GM23338 (cell line): Measurements from ENCODE around the gene ABCD3. TPM values are rescaled to one million over a fixed set of nuclear protein-coding genes. Genes with fewer than 3 reads are reported as not detected.

ENCODE experiments used
- ATAC-seq: fragments of 200-7000 bp; cut with Tn5 transposase; 3 replicates; pipeline ENCODE4 v1.9.1; 2020
- DNase-seq: peaks from one replicate; pipeline ENCODE4 v3.0.0-alpha.2; 2015; ENCODE audit warnings: low spot score
- H2AFZ ChIP-seq: fragments of 200-600 bp; sonication (generic); 2 replicates; pipeline ENCODE4 v1.8.0; 2016; ENCODE audit warnings: antibody characterized with exemption, mild to moderate bottlenecking, moderate library complexity
- H3F3A ChIP-seq: fragments of 200-600 bp; sonication (generic); replicated peaks from 2 replicates; pipeline ENCODE4 v1.8.0; 2017; ENCODE audit warnings: antibody characterized with exemption, mixed run types, low read depth
- H3K27ac ChIP-seq: fragments of 200-600 bp; sonication (generic); 2 replicates; pipeline ENCODE4 v1.6.1; 2016; ENCODE audit warnings: low read depth
- H3K27me3 ChIP-seq: fragments of 200-600 bp; sonication (generic); 2 replicates; pipeline ENCODE4 v1.8.0; 2016; ENCODE audit warnings: mild to moderate bottlenecking, mixed run types, moderate library complexity; ENCODE audit not compliant: insufficient read depth
- H3K36me3 ChIP-seq: fragments of 200-600 bp; sonication (generic); 2 replicates; pipeline ENCODE4 v1.8.0; 2016; ENCODE audit warnings: mild to moderate bottlenecking; ENCODE audit not compliant: insufficient read depth
- H3K4me1 ChIP-seq: fragments of 200-600 bp; sonication (generic); 2 replicates; pipeline ENCODE4 v1.8.0; 2016; ENCODE audit warnings: mild to moderate bottlenecking, moderate library complexity; ENCODE audit not compliant: insufficient read depth
- H3K4me2 ChIP-seq: fragments of 200-600 bp; sonication (generic); 2 replicates; pipeline ENCODE4 v1.7.1; 2017; ENCODE audit warnings: mixed run types
- H3K4me3 ChIP-seq: fragments of 200-600 bp; sonication (generic); 2 replicates; pipeline ENCODE4 v1.6.1; 2016; ENCODE audit warnings: mixed run types
- H3K79me2 ChIP-seq: fragments of 200-600 bp; sonication (generic); replicated peaks from 2 replicates; pipeline ENCODE4 v1.8.0; 2017; ENCODE audit warnings: mild to moderate bottlenecking; ENCODE audit not compliant: insufficient read depth
- H3K9me2 ChIP-seq: fragments of 200-600 bp; sonication (generic); 2 replicates; pipeline ENCODE4 v1.8.0; 2017; ENCODE audit not compliant: insufficient read depth
- H4K20me1 ChIP-seq: fragments of 200-600 bp; sonication (generic); replicated peaks from 2 replicates; pipeline ENCODE4 v1.8.0; 2017; ENCODE audit warnings: mild to moderate bottlenecking; ENCODE audit not compliant: insufficient read depth
- H3K27ac Mint-ChIP-seq: 2 replicates; pipeline ENCODE4 v1.8.0; 2020; ENCODE audit warnings: inconsistent platforms, mild to moderate bottlenecking, moderate library complexity, mixed read lengths
- H3K27me3 Mint-ChIP-seq: 3 replicates; pipeline ENCODE4 v1.8.0; 2022; ENCODE audit warnings: low read depth, mild to moderate bottlenecking, moderate library complexity, mixed read lengths, inconsistent platforms; ENCODE audit not compliant: insufficient read depth, poor library complexity
- H3K36me3 Mint-ChIP-seq: 3 replicates; pipeline ENCODE4 v1.8.0; 2021; ENCODE audit warnings: low read depth, mild to moderate bottlenecking, inconsistent platforms, moderate library complexity, mixed read lengths
- H3K4me1 Mint-ChIP-seq: 3 replicates; pipeline ENCODE4 v1.8.0; 2020; ENCODE audit warnings: mild to moderate bottlenecking, inconsistent platforms, mixed read lengths
- H3K4me3 Mint-ChIP-seq: 3 replicates; pipeline ENCODE4 v1.8.0; 2021; ENCODE audit warnings: moderate library complexity, mild to moderate bottlenecking, inconsistent platforms, mixed read lengths
- H3K9me3 Mint-ChIP-seq: 3 replicates; pipeline ENCODE4 v1.8.0; 2020; ENCODE audit warnings: moderate library complexity, mild to moderate bottlenecking, inconsistent platforms, mixed read lengths
- CTCF ChIP-seq, 2 experiments: fragments of 200-600 bp in 1 of 2; sonication (generic) in 1 of 2; conservative IDR thresholded peaks; 2 replicates each; pipeline versions ENCODE4 v1.5.1 to v1.6.1; 2016 to 2017; ENCODE audit warnings: antibody characterized with exemption in 2 of 2, low read depth in 2 of 2, mild to moderate bottlenecking in 2 of 2, moderate library complexity in 1 of 2
- ETS1 ChIP-seq: IDR thresholded peaks from 2 replicates; pipeline ENCODE4 v1.6.1; 2016; ENCODE audit warnings: antibody characterized with exemption
- EZH2 ChIP-seq: fragments of 200-600 bp; sonication (generic); IDR thresholded peaks from one replicate; pipeline ENCODE4 v1.8.0; 2017; ENCODE audit warnings: antibody characterized with exemption, mild to moderate bottlenecking, low read depth; ENCODE audit not compliant: unreplicated experiment
- JUNB ChIP-seq: IDR thresholded peaks from one replicate; pipeline ENCODE4 v1.6.1; 2016; ENCODE audit warnings: antibody characterized with exemption; ENCODE audit not compliant: unreplicated experiment
- POLR2AphosphoS5 ChIP-seq: IDR thresholded peaks from 2 replicates; pipeline ENCODE4 v1.6.1; 2016; ENCODE audit warnings: antibody characterized with exemption, low read depth
- REST ChIP-seq: IDR thresholded peaks from one replicate; pipeline ENCODE4 v1.6.1; 2018; ENCODE audit warnings: antibody characterized with exemption; ENCODE audit not compliant: unreplicated experiment
- ZNF114 ChIP-seq: fragments of 250-450 bp; sonication (Bioruptor Pico); IDR thresholded peaks from 2 replicates; pipeline ENCODE4 v1.5.0; 2020; ENCODE audit warnings: mild to moderate bottlenecking, moderate library complexity
- ZNF331 ChIP-seq: fragments of 250-450 bp; sonication (Bioruptor Pico); IDR thresholded peaks from 2 replicates; pipeline ENCODE4 v1.5.0; 2020; ENCODE audit warnings: low read depth, mild to moderate bottlenecking, moderate library complexity
- ZNF462 ChIP-seq: fragments of 250-450 bp; sonication (Bioruptor Pico); IDR thresholded peaks from 2 replicates; pipeline ENCODE4 v1.5.0; 2020; ENCODE audit warnings: mild to moderate bottlenecking, moderate library complexity
- polyA plus RNA-seq: library from polyadenylated mRNA; unstranded; fragments of >200 nt; fragmentation: Nextera tagmentation; extraction: Ambion mirVana; gene quantifications from 2 replicates; pipeline ENCODE4 v1.2.1, GENCODE V29; 2016
- total RNA-seq: library from RNA; depleted of rRNA; stranded (reverse); fragments of >200 nt; shearing (Covaris generic); gene quantifications from 2 replicates; pipeline ENCODE4 v1.2.3, GENCODE V29; 2014

The ABCD3 gene
- total and polyA plus RNA-seq, 2 experiments from 2014 or later = 12.3 to 24.0 TPM

GRCh38 chr1:94535095-94535494 lies 116.9 kb downstream of the ABCD3 start (continued):
- no peak for TF ChIP-seq ETS1
- TF ChIP-seq EZH2 = no peak
- TF ChIP-seq REST = no peak
- TF ChIP-seq ZNF114 (CRISPR knock-in tag) = no peak
- no peak for TF ChIP-seq ZNF331 (CRISPR knock-in tag)

- H3K27ac ChIP-seq = no peak overlapping the region
- no peak overlapping the region for H3K4me2 ChIP-seq
- no peak overlapping the region for H3K27ac Mint-ChIP-seq
- H3F3A ChIP-seq = no peaks in the 10 kb centered on the region
- DNase-seq = no peak
- H3K4me1 ChIP-seq = peaks cover 28% of the 10 kb centered on the region
- peaks cover 34% of the 10 kb centered on the region for H3K36me3 Mint-ChIP-seq
- peaks cover 17% of the 10 kb centered on the region; the same call in 1 of the 2 replicates for H3K36me3 ChIP-seq
- peaks cover 12% of the 10 kb centered on the region for H3K27me3 ChIP-seq
- no peak overlapping the region for H2AFZ ChIP-seq
- peaks cover 23% of the 10 kb centered on the region for H3K4me1 Mint-ChIP-seq
- H4K20me1 ChIP-seq = no peaks in the 10 kb centered on the region; the same call in 1 of the 2 replicates
- H3K79me2 ChIP-seq = peaks cover 37% of the 10 kb centered on the region
- peaks cover 10% of the 10 kb centered on the region for H3K27me3 Mint-ChIP-seq
- TF ChIP-seq POLR2AphosphoS5 (no peak), CTCF (conservative IDR thresholded peaks at IDR 0.05; ENCODE audit: low read depth in 2 of 2) (no peak), ETS1 (no peak), JUNB (no peak), ZNF462 (CRISPR knock-in tag) (no peak)
- no peaks in the 10 kb centered on the region for H3K9me2 ChIP-seq
- no peak overlapping the region for H3K4me3 ChIP-seq
- no peaks in the 10 kb centered on the region for H3K9me3 Mint-ChIP-seq
- no peak for ATAC-seq
- H3K4me3 Mint-ChIP-seq = no peak overlapping the region
Observed at GRCh38 chr1:94535879-94536278, 117.7 kb downstream of the ABCD3 start.
